Measurements from ENCODE around the gene PSD4.

DNA sequence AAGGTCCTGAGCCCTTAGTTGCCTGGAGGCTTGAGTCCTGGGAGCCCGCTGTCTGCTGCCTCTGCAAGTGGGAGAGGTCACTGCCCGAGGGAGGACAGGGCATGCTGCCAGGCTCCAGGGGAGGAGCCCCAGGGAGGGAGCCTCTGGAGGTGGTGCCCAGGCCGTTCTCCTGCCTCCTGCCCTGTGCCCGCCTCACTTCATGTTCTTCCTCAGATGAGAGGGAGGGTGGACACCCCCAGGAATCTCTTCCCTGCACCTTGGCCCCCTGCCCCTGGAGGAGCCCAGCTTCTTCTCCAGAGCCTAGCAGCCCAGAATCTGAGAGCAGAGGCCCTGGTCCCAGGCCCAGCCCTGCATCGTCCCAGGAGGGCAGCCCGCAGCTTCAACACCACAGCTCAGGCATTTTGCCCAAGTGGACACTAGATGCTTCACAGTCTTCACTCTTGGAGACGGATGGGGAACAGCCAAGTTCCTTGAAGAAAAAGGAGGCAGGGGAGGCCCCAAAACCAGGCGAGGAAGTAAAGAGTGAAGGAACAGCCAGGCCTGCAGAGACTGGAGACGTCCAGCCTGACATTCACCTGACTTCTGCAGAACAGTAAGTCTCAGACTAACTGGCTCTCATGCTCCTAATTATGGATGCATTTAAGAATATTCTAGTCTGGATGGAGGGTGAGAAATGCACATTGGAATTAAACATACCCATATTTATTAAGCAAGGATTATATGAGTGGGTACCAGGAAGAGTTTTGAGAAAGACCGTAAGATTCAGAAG lies 12.1 kb downstream of the PSD4 start:
- TF ChIP-seq, protein P1, sequence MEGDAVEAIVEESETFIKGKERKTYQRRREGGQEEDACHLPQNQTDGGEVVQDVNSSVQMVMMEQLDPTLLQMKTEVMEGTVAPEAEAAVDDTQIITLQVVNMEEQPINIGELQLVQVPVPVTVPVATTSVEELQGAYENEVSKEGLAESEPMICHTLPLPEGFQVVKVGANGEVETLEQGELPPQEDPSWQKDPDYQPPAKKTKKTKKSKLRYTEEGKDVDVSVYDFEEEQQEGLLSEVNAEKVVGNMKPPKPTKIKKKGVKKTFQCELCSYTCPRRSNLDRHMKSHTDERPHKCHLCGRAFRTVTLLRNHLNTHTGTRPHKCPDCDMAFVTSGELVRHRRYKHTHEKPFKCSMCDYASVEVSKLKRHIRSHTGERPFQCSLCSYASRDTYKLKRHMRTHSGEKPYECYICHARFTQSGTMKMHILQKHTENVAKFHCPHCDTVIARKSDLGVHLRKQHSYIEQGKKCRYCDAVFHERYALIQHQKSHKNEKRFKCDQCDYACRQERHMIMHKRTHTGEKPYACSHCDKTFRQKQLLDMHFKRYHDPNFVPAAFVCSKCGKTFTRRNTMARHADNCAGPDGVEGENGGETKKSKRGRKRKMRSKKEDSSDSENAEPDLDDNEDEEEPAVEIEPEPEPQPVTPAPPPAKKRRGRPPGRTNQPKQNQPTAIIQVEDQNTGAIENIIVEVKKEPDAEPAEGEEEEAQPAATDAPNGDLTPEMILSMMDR (IDR thresholded peaks at IDR 0.05), result no peak
- TF ChIP-seq POLR2A (IDR thresholded peaks at IDR 0.05), result no peak

All from esophagus squamous epithelium (tissue), 4 donors.